HepG2 (cell line): Measurements from ENCODE around the gene LYPD4. TPM values are rescaled to one million over a fixed set of nuclear protein-coding genes. Genes with fewer than 3 reads are reported as not detected.
A peak's percentile ranks its signal among the peaks of the same experiment; 100 is the strongest.

Source experiments
- BRF2 ChIP-seq: sonication (generic); formaldehyde crosslinking; IDR thresholded peaks from 2 replicates; pipeline ENCODE4 v1.8.1; 2022; ENCODE audit warnings: mild to moderate bottlenecking, missing genetic modification reagents
- DPF2 ChIP-seq: sonication (generic); formaldehyde crosslinking; IDR thresholded peaks from 2 replicates; pipeline ENCODE4 v1.4.0; 2020; ENCODE audit warnings: mild to moderate bottlenecking, low read depth, missing genetic modification reagents, borderline replicate concordance
- GATA4 ChIP-seq: sonication (generic); IDR thresholded peaks from 2 replicates; pipeline ENCODE4 v1.6.1; 2016; ENCODE audit warnings: antibody characterized with exemption, low read depth, borderline replicate concordance
- GATAD2A ChIP-seq: IDR thresholded peaks from 2 replicates; pipeline ENCODE4 v1.6.1; 2016
- GLI4 ChIP-seq: sonication (generic); formaldehyde crosslinking; IDR thresholded peaks from 2 replicates; pipeline ENCODE4 v1.5.1; 2020; ENCODE audit warnings: missing genetic modification reagents, mild to moderate bottlenecking, moderate library complexity, borderline replicate concordance
- MEIS1 ChIP-seq: sonication (generic); formaldehyde crosslinking; IDR thresholded peaks from 2 replicates; pipeline ENCODE4 v1.9.0; 2021; ENCODE audit warnings: mild to moderate bottlenecking, missing genetic modification reagents, moderate library complexity, borderline replicate concordance
- MYC ChIP-seq: sonication (generic); formaldehyde crosslinking; IDR thresholded peaks from 2 replicates; pipeline ENCODE4 v1.9.0; 2021; ENCODE audit warnings: missing genetic modification reagents, borderline replicate concordance
- RAD21 ChIP-seq: fragments of 450-650 bp; formaldehyde crosslinking; IDR thresholded peaks from 2 replicates; pipeline ENCODE4 v1.5.0; 2020; ENCODE audit warnings: mild to moderate bottlenecking
- REXO4 ChIP-seq: sonication (generic); formaldehyde crosslinking; IDR thresholded peaks from 2 replicates; pipeline ENCODE4 v1.8.0; 2022; ENCODE audit warnings: missing genetic modification reagents, mild to moderate bottlenecking, borderline replicate concordance
- RXRA ChIP-seq: sonication (generic); formaldehyde crosslinking; IDR thresholded peaks from 2 replicates; pipeline ENCODE4 v1.5.1; 2020; ENCODE audit warnings: missing genetic modification reagents
- SYNCRIP ChIP-seq: fragments of 200-400 bp; formaldehyde crosslinking; IDR thresholded peaks from 2 replicates; pipeline ENCODE4 v1.6.1; 2018; ENCODE audit warnings: mild to moderate bottlenecking, low read depth, low read length; ENCODE audit not compliant: insufficient read depth
- TAF15 ChIP-seq: fragments of 200-400 bp; formaldehyde crosslinking; IDR thresholded peaks from one replicate; pipeline ENCODE4 v1.6.1; 2018; ENCODE audit warnings: mild to moderate bottlenecking, low read depth, low read length; ENCODE audit not compliant: poor library complexity, severe bottlenecking
- TFE3 ChIP-seq: IDR thresholded peaks from 2 replicates; pipeline ENCODE4 v1.6.1; 2016
- THAP7 ChIP-seq: sonication (generic); formaldehyde crosslinking; IDR thresholded peaks from 2 replicates; pipeline ENCODE4 v1.8.1; 2023; ENCODE audit warnings: mild to moderate bottlenecking, missing genetic modification reagents
- TSC22D2 ChIP-seq: sonication (generic); formaldehyde crosslinking; IDR thresholded peaks from 2 replicates; pipeline ENCODE4 v1.5.1; 2020; ENCODE audit warnings: missing genetic modification reagents, mild to moderate bottlenecking, borderline replicate concordance
- ZBTB20 ChIP-seq: sonication (generic); formaldehyde crosslinking; IDR thresholded peaks from 2 replicates; pipeline ENCODE4 v1.8.1; 2023; ENCODE audit warnings: missing genetic modification reagents, low read depth, mild to moderate bottlenecking, borderline replicate concordance
- ZFAT ChIP-seq: sonication (generic); formaldehyde crosslinking; conservative IDR thresholded peaks from 2 replicates; pipeline ENCODE4 v1.8.1; 2023; ENCODE audit warnings: missing genetic modification reagents, inconsistent platforms
- ZNF296 ChIP-seq: sonication (generic); formaldehyde crosslinking; conservative IDR thresholded peaks from 2 replicates; pipeline ENCODE4 v1.5.0; 2020; ENCODE audit warnings: mild to moderate bottlenecking, missing genetic modification reagents
- ZNF30 ChIP-seq: sonication (generic); formaldehyde crosslinking; IDR thresholded peaks from 2 replicates; pipeline ENCODE4 v1.5.0; 2020; ENCODE audit warnings: mild to moderate bottlenecking, missing genetic modification reagents
- ZNF354B ChIP-seq: sonication (generic); formaldehyde crosslinking; IDR thresholded peaks from 2 replicates; pipeline ENCODE4 v1.8.0; 2022; ENCODE audit warnings: mild to moderate bottlenecking, missing genetic modification reagents
- ZNF619 ChIP-seq: sonication (generic); formaldehyde crosslinking; IDR thresholded peaks from 2 replicates; pipeline ENCODE4 v1.4.0; 2020; ENCODE audit warnings: mild to moderate bottlenecking, missing genetic modification reagents
- ZNF691 ChIP-seq: sonication (generic); formaldehyde crosslinking; IDR thresholded peaks from 2 replicates; pipeline ENCODE4 v1.4.0; 2020; ENCODE audit warnings: missing genetic modification reagents, low read depth, mild to moderate bottlenecking, borderline replicate concordance
- ZNF720 ChIP-seq: sonication (generic); formaldehyde crosslinking; IDR thresholded peaks from 2 replicates; pipeline ENCODE4 v1.4.0; 2020; ENCODE audit warnings: missing genetic modification reagents
- ZSCAN5A ChIP-seq: sonication (generic); formaldehyde crosslinking; IDR thresholded peaks from 2 replicates; pipeline ENCODE4 v1.8.0; 2022; ENCODE audit warnings: mild to moderate bottlenecking, missing genetic modification reagents, borderline replicate concordance
- polyA plus RNA-seq, 8 experiments: library from polyadenylated mRNA; depleted of rRNA in 3 of 8; stranded (reverse) in 7 of 8; unstranded in 1 of 8; fragments of >200 nt; fragmentation: Illumina TruSeq in 4 of 8; extraction: Trizol in 4 of 8; gene quantifications; 2 replicates each; pipeline versions ENCODE4 v1.2.1 to v1.2.3, GENCODE V29; 2011 to 2016; ENCODE audit warnings: low read depth in 4 of 8, missing spikeins in 1 of 8, mixed read lengths in 1 of 8; ENCODE audit not compliant: insufficient read depth in 1 of 8
- total RNA-seq, 5 experiments: library from RNA; depleted of rRNA; stranded (reverse); fragments of >200 nt; fragmentation: Illumina TruSeq; extraction: Trizol; gene quantifications; 2 replicates each; pipeline ENCODE4 v1.2.3, GENCODE V29; 2016; ENCODE audit warnings: low read depth in 1 of 5

Gene LYPD4
- total and polyA plus RNA-seq, 2 of the 13 experiments (the other 11 are each of a cell fraction or from before 2014, with no cell fraction given), result not detected

GRCh38 chr19:41887711-41888382 is 43.4 kb upstream of the LYPD4 start (continued):
- no peak; the same call in 1 of the 2 replicates for TF ChIP-seq BRF2
- no peak for TF ChIP-seq MEIS1 (CRISPR knock-in tag)
- no peak for TF ChIP-seq ZBTB20 (CRISPR knock-in tag)
- TF ChIP-seq TSC22D2 (CRISPR knock-in tag), result no peak
- TF ChIP-seq SYNCRIP, result no peak
- TF ChIP-seq TAF15, result no peak
- no peak for TF ChIP-seq THAP7 (CRISPR knock-in tag)
- no peak for TF ChIP-seq REXO4 (CRISPR knock-in tag)
- TF ChIP-seq GATA4, result no peak
- no peak for TF ChIP-seq GLI4 (CRISPR knock-in tag)
- no peak for TF ChIP-seq ZNF619 (CRISPR knock-in tag)
- no peak; the same call in 1 of the 2 replicates for TF ChIP-seq ZNF691 (CRISPR knock-in tag)
- TF ChIP-seq TFE3 (CRISPR knock-in tag), result 0 out of 2 replicates have a peak, but pooled peaks have one; percentile 35
- TF ChIP-seq MYC, result no peak; the same call in 1 of the 2 replicates
- TF ChIP-seq ZNF296 (CRISPR knock-in tag), result no peak
- TF ChIP-seq RXRA (CRISPR knock-in tag), result peak; percentile 87
- no peak; the same call in 1 of the 2 replicates for TF ChIP-seq DPF2 (CRISPR knock-in tag)
- peak; percentile 82 for TF ChIP-seq RAD21 (CRISPR knock-in tag)
- TF ChIP-seq ZNF30 (CRISPR knock-in tag), result no peak
- TF ChIP-seq GATAD2A (CRISPR knock-in tag), result peak; percentile 81
- no peak for TF ChIP-seq ZFAT
- no peak for TF ChIP-seq ZNF720
- TF ChIP-seq ZSCAN5A, result no peak
- no peak for TF ChIP-seq ZNF354B (CRISPR knock-in tag)
